ENCODE results near the gene SUGP1. TPM values are rescaled to one million over a fixed set of nuclear protein-coding genes. Genes with fewer than 3 reads are reported as not detected.
A peak's percentile ranks its signal among the peaks of the same experiment; 100 is the strongest.

Gene SUGP1
- total and polyA plus RNA-seq, 2 of the 13 experiments (the other 11 are each of a cell fraction or from before 2014, with no cell fraction given): 21.6 to 25.9 TPM

GRCh38 chr19:19366434-19367396, 46.4 kb upstream of the SUGP1 start (continued):
- TF ChIP-seq, protein P1, sequence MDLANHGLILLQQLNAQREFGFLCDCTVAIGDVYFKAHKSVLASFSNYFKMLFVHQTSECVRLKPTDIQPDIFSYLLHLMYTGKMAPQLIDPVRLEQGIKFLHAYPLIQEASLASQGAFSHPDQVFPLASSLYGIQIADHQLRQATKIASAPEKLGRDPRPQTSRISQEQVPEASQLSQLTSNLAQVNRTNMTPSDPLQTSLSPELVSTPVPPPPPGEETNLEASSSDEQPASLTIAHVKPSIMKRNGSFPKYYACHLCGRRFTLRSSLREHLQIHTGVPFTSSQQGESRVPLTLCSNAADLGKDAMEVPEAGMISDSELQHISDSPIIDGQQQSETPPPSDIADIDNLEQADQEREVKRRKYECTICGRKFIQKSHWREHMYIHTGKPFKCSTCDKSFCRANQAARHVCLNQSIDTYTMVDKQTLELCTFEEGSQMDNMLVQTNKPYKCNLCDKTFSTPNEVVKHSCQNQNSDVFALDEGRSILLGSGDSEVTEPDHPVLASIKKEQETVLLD (CRISPR knock-in tag; IDR thresholded peaks at IDR 0.05; ENCODE audit: low read depth): no peak
- TF ChIP-seq KAT8 (CRISPR knock-in tag; IDR thresholded peaks at IDR 0.05) (peak; percentile 98), ZNF558 (CRISPR knock-in tag; IDR thresholded peaks at IDR 0.05; ENCODE audit: borderline replicate concordance) (no peak; the same call in 1 of the 2 replicates), NCOA2 (CRISPR knock-in tag; IDR thresholded peaks at IDR 0.05) (no peak), FOXA3 (CRISPR knock-in tag; IDR thresholded peaks at IDR 0.05) (peak; percentile 64), ZNF550 (CRISPR knock-in tag; IDR thresholded peaks at IDR 0.05; ENCODE audit: borderline replicate concordance) (no peak), FOSL1 (CRISPR knock-in tag; IDR thresholded peaks at IDR 0.05; ENCODE audit: borderline replicate concordance) (no peak), POLR2A (IDR thresholded peaks at IDR 0.05; ENCODE audit: insufficient read depth in 1 of 2, low read depth in 2 of 2, low read length in 2 of 2) (peak; percentile 20 to 52; a peak in 2 of 4 replicates), MTA3 (CRISPR knock-in tag; IDR thresholded peaks at IDR 0.05) (no peak), ZNF776 (CRISPR knock-in tag; IDR thresholded peaks at IDR 0.05) (no peak), ZFYVE20 (CRISPR knock-in tag; IDR thresholded peaks at IDR 0.05; ENCODE audit: borderline replicate concordance, low read depth) (no peak), RFX5 (IDR thresholded peaks at IDR 0.05; ENCODE audit: low read depth, low read length) (no peak), ZNF530 (CRISPR knock-in tag; IDR thresholded peaks at IDR 0.05; ENCODE audit: low read depth) (no peak), AGO2 (optimal IDR thresholded peaks at IDR 0.05; ENCODE audit: low read depth, low read length) (no peak), ZNF556 (CRISPR knock-in tag; IDR thresholded peaks at IDR 0.05; ENCODE audit: borderline replicate concordance) (peak; percentile 47; the same call in 1 of the 2 replicates), POLR2AphosphoS5 (IDR thresholded peaks at IDR 0.05; ENCODE audit: low read depth, low read length) (peak; percentile 38; the same call in 1 of the 2 replicates), ZMAT3 (CRISPR knock-in tag; conservative IDR thresholded peaks at IDR 0.05) (no peak), ATF4 (CRISPR knock-in tag; IDR thresholded peaks at IDR 0.05) (no peak)
- TF ChIP-seq, protein P2, sequence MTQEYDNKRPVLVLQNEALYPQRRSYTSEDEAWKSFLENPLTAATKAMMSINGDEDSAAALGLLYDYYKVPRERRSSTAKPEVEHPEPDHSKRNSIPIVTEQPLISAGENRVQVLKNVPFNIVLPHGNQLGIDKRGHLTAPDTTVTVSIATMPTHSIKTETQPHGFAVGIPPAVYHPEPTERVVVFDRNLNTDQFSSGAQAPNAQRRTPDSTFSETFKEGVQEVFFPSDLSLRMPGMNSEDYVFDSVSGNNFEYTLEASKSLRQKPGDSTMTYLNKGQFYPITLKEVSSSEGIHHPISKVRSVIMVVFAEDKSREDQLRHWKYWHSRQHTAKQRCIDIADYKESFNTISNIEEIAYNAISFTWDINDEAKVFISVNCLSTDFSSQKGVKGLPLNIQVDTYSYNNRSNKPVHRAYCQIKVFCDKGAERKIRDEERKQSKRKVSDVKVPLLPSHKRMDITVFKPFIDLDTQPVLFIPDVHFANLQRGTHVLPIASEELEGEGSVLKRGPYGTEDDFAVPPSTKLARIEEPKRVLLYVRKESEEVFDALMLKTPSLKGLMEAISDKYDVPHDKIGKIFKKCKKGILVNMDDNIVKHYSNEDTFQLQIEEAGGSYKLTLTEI (CRISPR knock-in tag; conservative IDR thresholded peaks at IDR 0.05): no peak
- TF ChIP-seq, protein P3, sequence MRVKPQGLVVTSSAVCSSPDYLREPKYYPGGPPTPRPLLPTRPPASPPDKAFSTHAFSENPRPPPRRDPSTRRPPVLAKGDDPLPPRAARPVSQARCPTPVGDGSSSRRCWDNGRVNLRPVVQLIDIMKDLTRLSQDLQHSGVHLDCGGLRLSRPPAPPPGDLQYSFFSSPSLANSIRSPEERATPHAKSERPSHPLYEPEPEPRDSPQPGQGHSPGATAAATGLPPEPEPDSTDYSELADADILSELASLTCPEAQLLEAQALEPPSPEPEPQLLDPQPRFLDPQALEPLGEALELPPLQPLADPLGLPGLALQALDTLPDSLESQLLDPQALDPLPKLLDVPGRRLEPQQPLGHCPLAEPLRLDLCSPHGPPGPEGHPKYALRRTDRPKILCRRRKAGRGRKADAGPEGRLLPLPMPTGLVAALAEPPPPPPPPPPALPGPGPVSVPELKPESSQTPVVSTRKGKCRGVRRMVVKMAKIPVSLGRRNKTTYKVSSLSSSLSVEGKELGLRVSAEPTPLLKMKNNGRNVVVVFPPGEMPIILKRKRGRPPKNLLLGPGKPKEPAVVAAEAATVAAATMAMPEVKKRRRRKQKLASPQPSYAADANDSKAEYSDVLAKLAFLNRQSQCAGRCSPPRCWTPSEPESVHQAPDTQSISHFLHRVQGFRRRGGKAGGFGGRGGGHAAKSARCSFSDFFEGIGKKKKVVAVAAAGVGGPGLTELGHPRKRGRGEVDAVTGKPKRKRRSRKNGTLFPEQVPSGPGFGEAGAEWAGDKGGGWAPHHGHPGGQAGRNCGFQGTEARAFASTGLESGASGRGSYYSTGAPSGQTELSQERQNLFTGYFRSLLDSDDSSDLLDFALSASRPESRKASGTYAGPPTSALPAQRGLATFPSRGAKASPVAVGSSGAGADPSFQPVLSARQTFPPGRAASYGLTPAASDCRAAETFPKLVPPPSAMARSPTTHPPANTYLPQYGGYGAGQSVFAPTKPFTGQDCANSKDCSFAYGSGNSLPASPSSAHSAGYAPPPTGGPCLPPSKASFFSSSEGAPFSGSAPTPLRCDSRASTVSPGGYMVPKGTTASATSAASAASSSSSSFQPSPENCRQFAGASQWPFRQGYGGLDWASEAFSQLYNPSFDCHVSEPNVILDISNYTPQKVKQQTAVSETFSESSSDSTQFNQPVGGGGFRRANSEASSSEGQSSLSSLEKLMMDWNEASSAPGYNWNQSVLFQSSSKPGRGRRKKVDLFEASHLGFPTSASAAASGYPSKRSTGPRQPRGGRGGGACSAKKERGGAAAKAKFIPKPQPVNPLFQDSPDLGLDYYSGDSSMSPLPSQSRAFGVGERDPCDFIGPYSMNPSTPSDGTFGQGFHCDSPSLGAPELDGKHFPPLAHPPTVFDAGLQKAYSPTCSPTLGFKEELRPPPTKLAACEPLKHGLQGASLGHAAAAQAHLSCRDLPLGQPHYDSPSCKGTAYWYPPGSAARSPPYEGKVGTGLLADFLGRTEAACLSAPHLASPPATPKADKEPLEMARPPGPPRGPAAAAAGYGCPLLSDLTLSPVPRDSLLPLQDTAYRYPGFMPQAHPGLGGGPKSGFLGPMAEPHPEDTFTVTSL (CRISPR knock-in tag; IDR thresholded peaks at IDR 0.05; ENCODE audit: borderline replicate concordance): no peak
